NCI-H226 (cell line): ENCODE results near the gene FAAH.

ENCODE experiments used
- DNase-seq: peaks from one replicate; pipeline ENCODE4 v3.0.0-alpha.2; 2015

FAAH gene

DNA sequence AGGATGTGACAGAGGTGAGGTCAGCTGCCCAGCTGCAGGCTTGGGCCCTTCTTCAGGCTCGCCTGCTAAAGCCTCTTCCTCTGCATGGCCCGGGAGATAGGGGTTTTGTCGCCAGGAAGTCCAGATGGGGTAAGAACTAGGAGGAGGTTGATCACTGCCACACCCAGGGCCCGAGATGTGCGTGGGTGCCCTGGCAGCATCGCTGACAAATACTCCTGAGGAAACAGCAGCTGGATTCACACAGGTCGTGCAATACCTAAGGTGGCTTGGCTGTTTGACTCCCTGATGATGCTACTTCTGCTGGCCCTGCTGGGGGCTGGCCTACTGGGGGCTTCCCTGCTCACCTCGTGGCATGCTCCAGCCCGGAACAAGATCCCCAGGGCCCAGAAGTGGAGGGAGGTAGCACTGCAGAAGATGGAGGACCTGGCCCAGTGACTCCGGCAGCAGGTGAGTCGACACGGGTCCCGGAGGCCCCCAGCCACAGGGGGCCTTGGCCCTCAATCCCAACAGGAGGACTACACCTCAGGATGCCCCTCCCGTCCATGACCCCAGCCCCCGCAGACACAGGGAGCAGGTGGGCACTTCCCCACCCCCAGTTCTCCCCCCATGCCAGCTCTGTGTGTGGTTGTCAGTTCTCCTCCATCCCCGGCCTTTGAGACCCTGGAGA lies 29.6 kb downstream of the FAAH start:
- no peak for DNase-seq

DNA sequence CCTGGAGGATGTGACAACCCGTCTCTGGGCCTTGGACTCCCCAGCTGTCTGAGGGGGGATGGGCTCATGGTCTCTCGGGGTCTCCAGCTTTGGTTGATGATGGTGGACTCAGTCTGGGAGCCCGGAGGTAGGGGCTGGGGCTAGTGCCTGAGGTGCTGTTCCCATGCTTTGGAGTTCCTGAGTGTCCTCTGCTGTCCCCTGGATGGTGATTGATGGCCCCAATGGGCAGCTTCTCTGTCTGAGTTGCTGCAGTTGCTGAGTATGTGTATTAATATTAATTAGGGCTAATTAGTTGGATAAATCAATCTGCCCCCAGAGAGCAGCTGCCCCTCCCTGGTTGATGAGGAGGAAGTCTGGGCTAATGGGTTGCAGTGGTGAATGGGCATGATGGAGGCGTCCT lies 30.6 kb downstream of the FAAH start:
- DNase-seq: no peak

DNA sequence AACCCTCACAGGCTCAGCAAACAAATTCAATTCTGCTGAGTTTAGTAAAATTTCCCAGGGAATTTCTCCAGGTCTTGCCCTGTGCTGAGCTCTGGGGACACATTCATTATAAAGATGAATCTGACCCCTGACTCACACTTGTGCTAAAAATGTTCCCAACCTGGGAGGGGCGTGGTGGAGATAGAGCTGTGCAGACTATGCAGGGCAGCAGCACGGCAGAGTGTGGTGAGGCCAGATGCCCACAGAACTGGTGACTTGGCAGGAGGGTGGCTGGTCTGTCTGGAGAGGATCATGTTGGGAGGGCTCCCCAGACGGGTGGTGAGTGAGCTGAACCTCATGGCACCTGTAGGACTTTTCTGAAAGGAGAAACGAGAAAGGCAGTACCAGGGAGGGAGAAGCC lies 31.6 kb downstream of the FAAH start:
- no peak for DNase-seq

DNA sequence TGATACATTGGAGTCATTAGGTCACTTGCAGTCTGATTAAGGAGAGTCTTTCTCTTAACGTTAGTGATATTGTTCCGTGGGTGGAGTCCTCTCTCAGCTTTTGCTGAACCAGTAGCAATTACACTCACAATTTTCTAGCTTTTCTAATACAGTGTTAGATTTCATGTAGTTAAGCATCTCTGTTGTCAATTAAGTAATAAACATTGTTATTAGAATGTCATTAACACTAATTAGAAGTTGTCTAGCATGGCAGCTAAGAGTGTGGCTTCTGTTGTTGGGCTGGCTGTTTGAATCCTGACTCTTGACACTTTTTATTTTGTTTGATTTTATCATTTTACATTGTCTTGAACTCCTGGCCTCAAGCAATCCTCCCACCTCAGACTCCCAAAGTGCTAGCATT lies 33.4 kb downstream of the FAAH start:
- no peak for DNase-seq

DNA sequence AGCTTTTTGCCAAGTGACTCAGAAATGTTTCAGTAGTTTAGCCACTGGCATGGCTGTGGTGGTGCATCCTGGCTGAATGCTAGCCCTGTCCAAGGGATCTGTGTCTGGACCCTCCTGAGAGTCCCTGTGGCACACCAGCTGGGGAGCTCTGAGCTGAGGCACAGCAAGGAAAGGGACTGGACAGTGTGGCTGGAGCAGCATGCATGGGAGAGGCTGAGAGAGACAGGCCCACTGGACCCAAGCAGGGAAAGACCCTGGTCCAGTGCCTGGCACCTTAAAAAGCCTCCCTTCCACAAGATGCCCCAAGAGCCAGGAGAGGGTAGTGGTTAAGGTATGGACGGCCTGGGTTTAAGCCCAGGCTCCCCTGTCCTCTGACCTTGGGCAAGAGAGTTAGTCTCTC lies 35.3 kb downstream of the FAAH start:
- DNase-seq: no peak

DNA sequence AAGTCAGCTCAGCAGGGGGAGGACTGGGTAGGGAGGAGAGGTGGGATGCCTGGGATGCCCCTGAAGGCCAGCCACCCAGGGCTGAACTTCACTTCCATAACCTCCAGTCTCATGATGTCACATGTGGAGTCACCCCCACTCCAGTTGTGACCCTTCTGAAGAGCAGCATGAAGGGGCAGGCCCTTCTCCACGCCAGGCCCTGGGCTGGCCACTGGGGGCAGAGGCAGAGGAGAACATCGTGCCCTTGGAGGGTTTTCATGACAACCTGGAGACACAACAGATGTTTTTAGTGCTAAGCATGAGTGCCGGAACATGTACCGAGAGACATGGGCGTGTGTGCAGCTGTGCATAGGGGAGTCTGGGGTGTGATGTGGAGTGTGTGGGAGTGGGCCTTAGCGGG lies 37.6 kb downstream of the FAAH start:
- DNase-seq: no peak

DNA sequence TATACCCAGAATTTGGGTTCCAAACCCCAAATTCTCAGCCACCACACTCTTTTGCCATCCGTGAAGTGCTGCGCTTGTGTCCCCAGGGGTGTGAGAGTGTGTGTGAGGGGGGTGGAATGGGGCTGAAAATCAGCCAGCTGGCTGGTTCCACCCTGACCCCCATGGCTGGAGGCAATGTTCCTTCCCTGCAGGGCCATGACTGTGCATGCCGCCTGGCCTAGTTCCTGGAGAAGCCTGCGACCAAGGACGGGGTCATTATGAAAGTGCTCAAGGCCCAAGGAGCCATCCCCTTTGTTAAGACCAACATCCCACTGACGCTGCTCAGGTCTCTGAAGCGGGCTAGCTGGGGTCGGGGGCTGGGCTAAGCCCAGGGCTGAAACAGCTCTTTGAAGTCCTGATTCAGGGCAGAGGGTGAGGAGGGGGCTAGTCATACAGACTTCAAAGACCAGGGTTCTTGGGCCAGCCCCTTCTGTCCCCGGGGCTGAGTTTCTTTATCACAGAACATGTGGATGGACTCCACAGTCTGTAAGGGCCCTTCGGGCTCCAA lies 38.7 kb downstream of the FAAH start:
- no peak for DNase-seq

DNA sequence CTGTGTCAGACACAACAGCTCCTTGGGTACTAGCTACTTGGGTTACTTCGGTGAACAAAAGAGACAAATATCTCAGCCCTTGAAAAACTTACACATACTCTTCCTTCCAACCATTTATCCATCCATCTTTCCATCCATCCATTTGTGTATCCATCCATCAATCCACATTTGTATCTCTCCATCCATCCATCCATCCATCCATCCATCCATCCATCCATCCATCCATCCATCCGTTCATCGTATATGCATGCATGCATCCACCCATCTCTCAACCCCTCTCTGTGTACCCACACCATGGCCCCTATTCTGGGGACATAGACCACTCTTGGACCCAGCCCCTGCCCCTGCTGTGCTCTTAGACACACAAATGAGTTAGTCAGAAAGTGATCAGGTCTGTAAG lies 40.2 kb downstream of the FAAH start:
- no peak for DNase-seq

DNA sequence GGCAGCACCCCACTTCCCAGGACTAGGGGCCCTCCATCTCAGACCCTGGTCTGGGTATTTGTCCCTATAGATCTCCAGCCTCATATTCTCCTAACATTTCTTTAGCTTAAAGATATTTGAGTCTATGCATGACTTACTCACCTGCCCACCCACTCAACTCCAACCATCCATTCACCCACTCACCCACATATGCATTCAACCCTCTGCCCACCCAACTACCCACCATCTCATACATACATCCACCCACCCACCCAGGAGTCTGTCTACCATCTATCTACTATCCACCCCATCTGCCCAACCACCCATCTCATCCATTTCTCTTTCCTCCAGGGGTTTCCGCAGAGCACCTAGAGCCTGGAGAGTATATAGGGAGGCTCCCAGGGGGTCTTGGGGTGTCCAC lies 42.7 kb downstream of the FAAH start:
- no peak for DNase-seq

DNA sequence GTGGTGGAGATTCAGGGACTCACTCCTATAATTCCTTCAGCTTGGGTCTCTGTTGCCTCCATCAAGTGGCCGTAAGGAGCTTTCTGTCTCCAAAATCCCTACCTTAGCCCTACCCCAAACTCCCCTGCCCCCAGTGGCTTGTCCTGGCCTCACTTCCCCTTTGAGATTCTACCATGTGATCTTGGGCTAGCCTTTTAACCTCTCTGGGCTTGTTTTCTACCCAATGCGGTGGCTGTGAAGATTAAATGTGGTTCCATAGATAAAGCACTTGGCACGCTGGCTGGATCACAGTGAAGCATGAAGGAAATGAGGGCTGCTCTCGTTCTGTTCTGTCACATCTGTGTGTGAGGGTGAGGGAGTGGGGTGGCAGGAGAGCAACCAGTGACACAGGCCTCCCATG lies 43.6 kb downstream of the FAAH start:
- DNase-seq: no peak

DNA sequence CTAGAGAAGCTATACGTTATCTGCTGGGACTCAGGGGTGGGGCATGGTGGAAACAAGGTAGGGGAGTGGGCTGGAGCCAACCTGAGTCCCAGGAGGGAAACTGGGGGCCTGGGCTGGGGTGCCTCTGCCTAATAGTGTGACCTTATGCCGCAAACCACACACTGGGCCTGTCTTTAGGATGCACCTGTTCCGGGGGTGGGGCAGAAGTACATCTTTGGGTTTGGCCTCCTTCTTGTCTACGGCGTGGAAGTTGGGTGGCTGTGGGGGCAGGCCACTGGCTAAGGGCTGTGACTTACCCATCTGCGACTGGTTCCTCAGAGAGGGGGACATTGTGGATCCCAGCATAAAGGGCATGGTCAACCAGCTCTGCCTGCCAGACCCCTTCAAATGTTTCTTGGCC lies 44.2 kb downstream of the FAAH start:
- DNase-seq: no peak

DNA sequence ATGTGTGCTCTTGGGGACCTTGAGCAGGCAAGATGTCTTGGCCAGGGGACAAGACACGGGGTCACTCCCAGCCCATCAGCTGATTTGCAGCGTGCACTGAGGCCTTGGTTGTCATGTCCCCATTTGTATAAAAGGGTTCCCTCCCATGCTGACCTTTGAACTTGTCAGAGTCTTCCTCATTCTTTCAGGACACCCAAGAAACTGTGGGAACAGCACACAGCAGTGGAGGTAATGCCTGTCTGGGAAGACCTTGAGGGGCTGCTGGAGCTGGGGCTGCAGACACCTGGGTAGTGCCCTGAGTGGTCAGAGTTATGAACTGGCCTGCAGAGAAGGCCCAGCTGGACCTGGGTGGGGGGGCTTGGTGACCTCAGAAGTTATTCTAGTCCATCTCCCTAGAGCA lies 46.4 kb downstream of the FAAH start:
- DNase-seq: no peak

DNA sequence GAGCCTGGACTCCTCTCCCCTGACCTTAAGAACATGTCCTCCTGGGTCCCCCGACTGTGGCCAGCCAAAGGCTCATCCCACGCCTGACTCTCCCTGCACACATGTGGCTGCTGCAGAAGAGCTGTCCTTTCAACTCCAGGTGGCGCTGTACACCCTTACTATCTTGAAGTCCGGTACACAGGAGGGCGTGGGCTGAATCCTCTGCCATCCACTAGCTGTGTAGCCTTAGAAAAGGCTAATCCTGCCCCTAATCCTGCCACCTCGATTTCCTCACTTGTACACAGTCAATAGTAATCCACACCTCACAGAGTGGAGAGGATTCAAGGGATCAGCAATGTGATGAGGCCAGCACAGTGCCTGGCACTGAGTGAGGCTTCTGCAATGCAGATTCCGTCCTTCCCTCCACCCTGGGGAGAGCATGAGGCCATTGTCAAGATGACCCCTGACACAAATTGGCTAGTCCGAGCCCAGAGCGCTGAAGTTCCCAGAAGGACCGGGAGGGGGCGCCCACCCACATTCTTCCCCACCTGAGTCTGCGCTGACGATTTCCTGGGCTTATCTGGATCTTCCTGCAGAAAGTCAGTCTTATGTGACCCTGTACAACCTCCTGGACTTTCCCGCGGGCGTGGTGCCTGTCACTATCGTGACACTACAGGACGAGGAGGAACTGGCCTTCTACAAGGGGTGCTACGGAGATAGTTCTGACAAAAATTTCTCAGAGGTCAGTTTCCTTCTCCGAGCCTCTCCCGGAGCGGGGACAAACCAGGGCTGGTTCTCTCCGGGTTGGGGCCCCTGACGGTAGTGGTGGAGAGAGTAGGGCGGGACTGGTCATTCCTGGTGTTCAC lies 48.4 kb downstream of the FAAH start:
- peak; percentile 76 for DNase-seq

DNA sequence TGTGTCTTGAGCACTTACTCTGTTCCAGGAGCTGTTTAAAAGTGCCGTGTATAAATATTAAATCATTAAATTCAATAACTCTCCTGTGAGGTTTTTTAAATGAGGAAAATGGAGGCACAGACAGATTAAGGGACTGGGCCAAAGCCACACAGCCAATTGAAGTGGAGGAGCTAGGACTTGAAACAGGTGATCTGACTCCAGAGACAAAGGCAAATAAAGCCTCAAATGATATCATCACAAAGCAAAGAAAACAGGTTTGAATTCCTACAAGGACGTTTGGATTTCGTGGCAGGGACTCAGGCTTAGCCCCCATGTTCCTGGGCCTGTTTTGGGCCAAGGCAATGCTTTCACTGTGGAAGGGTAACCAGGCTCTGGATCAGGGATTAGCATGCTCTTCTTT lies 50.3 kb downstream of the FAAH start:
- no peak for DNase-seq

DNA sequence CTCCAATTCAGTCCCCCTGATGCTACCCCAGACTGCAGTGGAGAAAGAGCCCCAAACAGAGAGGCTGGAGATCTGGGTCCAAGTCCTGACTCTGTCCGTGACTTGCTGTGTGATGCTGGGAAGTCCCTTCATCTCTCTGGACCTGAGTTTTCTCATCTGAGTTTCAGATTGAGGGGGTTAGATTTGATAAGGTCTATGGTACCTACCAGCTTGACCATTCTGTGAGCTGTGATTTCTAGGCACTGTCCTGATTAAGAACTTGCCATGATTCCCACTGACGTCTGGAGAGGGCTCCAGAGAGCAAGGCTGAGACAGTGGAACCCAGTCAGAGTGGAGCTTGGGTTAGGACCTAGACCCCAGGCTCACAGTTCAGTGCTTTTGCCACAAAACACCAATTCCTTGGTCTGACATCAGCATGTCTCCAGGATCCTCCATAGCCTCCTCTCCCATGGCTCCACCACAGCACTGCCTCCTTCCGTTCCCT lies 51.7 kb downstream of the FAAH start:
- DNase-seq: no peak

DNA sequence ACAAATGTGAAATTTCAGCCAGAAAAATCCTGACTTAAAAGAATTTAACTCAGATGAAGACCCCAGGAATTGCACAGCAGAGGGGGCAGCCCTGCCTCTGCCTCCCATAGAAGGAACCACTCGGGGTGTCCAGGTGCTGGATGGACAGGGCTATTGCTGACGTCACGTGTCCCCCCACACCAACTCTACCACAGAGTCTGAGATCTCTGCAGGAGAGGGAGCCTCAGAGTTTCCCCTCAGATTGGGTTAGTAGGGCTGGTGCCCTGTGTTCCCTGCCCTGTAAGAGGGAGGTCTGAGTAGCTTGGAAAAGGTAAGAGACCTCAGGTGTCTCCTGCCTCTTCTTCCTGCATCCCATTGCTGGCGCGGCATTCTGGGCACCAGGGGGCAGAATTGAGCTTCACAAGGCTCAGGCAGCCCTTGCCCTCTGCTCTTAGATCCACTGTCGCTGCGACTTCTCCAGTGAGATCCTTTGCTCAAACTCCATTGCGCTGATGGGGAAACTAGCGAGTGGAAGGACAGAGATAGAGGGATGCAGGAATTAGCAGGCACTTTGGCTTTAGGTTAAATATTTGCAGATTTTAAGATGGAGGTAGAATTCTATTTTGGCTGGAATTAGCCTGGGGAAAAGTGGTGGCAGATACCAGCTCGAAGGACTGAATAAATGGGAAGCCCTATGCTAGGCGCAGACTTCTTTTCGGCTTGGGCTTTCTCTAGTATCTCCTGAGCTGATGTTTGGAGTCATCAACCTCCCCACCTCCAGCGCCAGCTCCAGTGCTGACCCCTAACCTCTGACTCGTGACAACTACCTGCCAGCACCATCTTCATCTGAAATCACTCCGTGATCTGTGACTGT lies 52.8 kb downstream of the FAAH start:
- DNase-seq: peak; percentile 47

DNA sequence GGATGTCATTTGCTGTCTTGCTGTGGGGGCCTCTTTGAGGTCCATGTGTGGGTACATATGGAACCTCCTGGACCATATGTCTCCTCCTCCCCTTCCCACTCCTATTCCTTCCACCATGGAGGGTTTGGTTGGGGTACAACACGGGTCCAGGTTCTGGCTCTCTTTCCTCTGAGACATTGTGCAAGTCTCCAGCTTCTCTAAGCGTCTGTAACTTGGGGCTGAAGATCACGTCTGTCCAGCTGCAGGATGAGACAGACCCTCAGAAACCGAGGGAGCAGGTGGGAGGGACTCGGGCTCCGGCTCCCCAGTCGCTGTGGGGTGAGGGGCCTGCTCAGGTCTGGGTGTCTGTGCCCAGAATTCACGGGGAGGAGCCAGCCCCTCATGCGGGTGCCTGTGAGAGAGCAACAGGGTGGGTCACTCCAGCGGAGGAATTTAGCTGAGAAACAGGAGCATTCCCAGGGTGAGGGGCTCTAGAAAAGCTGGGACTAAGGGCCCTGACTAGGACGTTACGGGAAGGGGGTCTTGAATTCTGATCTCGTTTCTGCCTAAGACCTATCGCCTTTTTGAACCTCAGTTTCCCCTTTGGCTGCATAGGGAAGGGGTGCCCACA lies 53.5 kb downstream of the FAAH start:
- no peak for DNase-seq

DNA sequence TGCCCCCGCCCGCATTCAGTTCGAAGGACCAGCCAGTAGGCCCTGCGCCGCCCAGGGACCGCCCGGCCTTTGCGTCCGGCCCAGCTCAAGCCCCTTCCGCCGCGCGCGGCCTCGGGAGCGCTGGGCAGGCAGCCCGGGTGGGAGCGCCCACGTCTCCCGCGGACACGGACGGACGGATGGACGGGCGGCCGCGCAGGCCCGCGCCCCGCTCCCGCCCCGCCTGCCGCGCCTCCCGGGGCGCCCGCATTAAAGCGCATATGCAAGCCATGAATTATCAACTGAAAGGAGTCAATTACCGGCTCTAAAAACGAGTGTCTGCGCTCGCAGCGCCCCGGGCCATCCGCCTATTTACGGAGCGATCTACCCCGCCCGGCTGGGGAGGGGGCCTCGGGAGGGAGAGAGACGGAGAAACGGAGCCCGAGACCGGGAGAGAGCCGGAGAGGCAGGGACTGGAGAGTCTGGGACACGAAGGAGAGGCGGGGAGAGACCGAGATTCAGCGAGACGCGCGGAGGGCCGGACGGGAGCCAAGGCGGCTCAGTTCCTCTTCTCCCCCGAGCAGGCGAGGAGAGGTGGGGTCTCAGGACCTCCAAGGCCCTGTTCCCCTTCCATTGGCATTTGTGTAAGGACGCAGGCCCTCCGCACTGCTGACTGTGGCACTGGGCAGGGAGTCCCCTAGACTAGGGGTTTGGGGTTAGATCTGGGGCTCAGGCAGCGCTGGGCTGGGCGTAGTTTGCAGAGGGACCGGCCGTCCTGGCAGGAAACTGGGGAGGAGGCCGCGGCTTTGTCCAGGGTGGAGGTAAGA lies 54.2 kb downstream of the FAAH start:
- DNase-seq: no peak

DNA sequence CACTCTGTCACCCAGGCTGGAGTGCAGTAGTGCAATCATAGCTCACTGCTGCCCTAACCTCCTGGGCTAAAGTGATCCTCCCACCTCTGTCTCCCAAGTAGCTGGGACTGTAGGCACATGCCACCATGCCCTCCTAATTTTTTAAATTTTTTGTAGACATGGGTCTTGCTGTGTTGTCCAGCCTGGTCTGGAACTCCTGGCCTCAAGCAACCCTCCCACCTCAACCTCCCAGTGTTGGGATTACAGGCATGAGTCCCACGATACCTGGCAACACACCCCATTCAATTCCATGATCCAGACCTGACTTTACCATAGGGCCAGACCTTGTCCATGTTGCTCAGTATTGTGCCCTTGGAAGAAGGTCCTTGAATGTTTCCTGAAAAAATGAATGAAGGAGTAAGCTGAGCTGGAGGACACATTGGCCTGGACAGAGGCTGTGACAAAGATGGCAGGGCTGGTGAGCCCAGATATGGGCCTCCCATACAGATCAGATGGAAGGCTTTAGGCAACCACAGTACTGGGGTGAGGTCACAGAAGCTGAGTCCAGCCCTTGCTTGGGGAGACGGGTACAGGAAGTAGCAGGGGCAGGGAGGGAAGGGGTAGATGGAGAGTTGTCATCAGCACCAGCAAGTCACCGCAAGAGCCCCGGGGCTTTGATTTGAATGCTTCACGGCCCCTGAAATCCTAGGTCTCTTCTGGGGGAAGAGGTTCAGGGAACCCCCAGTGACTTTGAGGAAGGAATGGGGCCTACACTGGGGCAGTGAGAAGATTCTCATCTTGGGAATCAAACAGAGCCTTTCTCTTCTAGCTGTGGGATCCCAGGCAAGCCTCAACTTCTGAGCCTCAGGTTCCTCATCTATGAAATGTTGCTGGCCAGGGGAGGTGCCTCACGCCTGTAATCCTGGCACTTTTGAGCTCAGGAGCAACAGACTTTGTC lies 55.4 kb downstream of the FAAH start:
- DNase-seq: no peak

DNA sequence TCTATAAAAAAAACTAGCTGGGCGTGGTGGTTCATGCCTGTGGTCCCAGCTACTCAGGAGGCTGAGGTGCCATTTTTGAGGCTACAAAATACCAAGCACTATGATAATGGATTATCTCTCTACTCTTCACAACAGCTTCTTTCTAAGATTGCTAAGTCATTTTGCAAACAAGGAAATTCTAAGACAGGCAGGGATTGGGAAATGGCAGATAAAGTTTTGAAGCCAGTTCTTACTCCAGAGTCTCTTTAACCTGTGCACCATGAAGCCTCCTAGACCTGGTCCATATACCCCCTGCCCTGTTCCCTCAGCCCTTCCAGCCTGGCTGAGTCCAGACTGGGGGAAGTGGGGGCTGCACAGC lies 56.0 kb downstream of the FAAH start:
- DNase-seq: no peak
